ENCODE measurements around the gene UGT1A4. TPM values are rescaled to one million over a fixed set of nuclear protein-coding genes. Genes with fewer than 3 reads are reported as not detected.
A peak's percentile ranks its signal among the peaks of the same experiment; 100 is the strongest.

The UGT1A4 gene
- total and polyA plus RNA-seq, 7 donors, result 0.50 to 0.60 TPM; not detected in 5

DNA sequence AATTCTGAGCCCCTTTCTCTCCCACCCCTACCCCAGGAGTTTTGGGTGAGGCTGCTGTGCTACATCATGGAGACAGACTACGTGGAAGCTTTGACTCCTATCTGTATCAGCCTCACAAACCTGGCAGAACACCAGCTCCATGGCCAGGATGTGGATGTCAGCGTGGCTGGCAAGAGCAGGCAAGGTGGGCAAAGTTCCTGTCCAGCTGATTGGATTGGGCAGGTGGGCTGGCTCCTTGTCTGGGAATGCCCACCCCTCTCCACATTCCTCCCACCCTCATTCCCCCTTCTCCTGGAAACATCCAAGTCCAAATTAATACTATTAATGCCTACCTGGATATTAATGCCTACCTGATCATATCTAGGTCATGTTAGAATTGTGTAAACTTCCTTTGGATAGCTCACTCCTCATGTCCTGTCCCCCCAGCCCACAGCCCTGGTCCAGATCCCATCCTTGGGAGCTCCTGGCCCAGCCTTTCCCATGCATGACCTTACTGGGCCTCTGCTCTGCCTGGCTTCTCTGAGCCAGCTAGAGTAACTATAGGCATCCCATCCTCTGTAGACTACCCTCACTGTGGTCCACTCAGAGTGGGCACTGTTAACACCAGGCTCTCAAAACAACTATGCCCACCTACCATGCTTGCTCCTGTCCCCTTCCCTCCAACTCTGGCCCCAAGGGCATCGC lies 83.7 kb downstream of the UGT1A4 start:
- Histone ChIP-seq H3K27ac (no peak overlapping the region), H3K27me3 (no peaks in the 10 kb centered on the region), H3K4me1 (no peaks in the 10 kb centered on the region), H3K9me3 (no peaks in the 10 kb centered on the region), H3K4me3 (no peak overlapping the region), H3K36me3 (no peaks in the 10 kb centered on the region)
- 78 to 82% methylated on average over 3 of the region's 3 CpGs for WGBS, 2 donors
- no peak for TF ChIP-seq POLR2A (IDR thresholded peaks at IDR 0.05)
- no peak for TF ChIP-seq EP300 (IDR thresholded peaks at IDR 0.05)
- TF ChIP-seq, protein P1, sequence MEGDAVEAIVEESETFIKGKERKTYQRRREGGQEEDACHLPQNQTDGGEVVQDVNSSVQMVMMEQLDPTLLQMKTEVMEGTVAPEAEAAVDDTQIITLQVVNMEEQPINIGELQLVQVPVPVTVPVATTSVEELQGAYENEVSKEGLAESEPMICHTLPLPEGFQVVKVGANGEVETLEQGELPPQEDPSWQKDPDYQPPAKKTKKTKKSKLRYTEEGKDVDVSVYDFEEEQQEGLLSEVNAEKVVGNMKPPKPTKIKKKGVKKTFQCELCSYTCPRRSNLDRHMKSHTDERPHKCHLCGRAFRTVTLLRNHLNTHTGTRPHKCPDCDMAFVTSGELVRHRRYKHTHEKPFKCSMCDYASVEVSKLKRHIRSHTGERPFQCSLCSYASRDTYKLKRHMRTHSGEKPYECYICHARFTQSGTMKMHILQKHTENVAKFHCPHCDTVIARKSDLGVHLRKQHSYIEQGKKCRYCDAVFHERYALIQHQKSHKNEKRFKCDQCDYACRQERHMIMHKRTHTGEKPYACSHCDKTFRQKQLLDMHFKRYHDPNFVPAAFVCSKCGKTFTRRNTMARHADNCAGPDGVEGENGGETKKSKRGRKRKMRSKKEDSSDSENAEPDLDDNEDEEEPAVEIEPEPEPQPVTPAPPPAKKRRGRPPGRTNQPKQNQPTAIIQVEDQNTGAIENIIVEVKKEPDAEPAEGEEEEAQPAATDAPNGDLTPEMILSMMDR (IDR thresholded peaks at IDR 0.05), result no peak
- no peak for TF ChIP-seq POLR2AphosphoS5 (IDR thresholded peaks at IDR 0.05)
- no peak for DNase-seq
- intact Hi-C loops (cut with DNase I), result no loop called here

DNA sequence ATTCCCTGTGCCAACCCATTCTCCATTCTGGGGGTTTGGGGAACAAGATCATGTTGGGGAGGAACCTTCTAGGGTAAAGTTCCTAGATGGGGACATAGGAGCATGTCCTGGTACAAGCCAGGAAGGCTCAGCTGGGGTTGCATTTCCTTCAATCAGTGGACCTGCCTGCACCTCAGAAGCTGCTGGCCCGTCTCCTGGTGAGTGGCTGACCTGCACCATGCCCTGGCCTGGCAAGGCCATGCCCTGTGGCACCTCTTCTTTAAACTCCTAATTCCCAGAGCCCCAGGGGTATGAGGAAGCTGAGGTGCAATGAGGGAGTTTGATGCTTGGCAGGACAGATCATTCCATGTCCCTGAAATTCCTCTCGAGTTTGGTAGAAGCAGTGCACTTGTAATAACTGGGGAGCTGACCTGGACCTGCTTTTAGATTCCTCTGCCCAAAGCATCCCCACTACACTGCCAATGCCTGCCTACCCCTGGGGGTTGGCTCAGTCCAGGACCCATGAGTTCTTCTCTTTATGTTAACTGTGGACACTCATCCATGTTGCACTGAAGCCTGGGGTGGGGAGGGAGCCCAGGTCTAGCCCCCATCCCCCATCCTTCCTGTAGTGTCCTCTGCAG lies 84.9 kb downstream of the UGT1A4 start:
- Histone ChIP-seq H3K4me3 (no peak overlapping the region), H3K27me3 (no peaks in the 10 kb centered on the region), H3K36me3 (no peaks in the 10 kb centered on the region), H3K4me1 (no peaks in the 10 kb centered on the region), H3K27ac (no peak overlapping the region), H3K9me3 (no peaks in the 10 kb centered on the region)
- intact Hi-C loops (cut with DNase I), result no loop called here
- no peak for DNase-seq
- WGBS, 2 donors, result 71 to 76% methylated on average over 2 of the region's 2 CpGs
- TF ChIP-seq, protein P1 (IDR thresholded peaks at IDR 0.05), result no peak
- TF ChIP-seq POLR2A (IDR thresholded peaks at IDR 0.05), result no peak
- TF ChIP-seq POLR2AphosphoS5 (IDR thresholded peaks at IDR 0.05), result no peak
- TF ChIP-seq EP300 (IDR thresholded peaks at IDR 0.05), result no peak

GRCh38 chr2:233803994-233804393 lies 85.5 kb downstream of the UGT1A4 start:
- Histone ChIP-seq H3K36me3 (no peaks in the 10 kb centered on the region), H3K27ac (no peak overlapping the region), H3K4me1 (no peaks in the 10 kb centered on the region), H3K4me3 (no peak overlapping the region), H3K27me3 (peaks cover 0 to 5% (median 0%) of the 10 kb centered on the region in 3 donors), H3K9me3 (no peaks in the 10 kb centered on the region)
- peak; percentile 43 for DNase-seq
- WGBS, 2 donors, result 66 to 75% methylated on average over 8 of the region's 8 CpGs
- intact Hi-C loops (cut with DNase I), result no loop called here
- no peak for TF ChIP-seq POLR2A (IDR thresholded peaks at IDR 0.05)
- TF ChIP-seq POLR2AphosphoS5 (IDR thresholded peaks at IDR 0.05), result no peak
- TF ChIP-seq EP300 (IDR thresholded peaks at IDR 0.05), result no peak
- TF ChIP-seq, protein P1 (IDR thresholded peaks at IDR 0.05), result no peak

- H3K27ac ChIP-seq, result no peak overlapping the region
- intact Hi-C loops (cut with DNase I), result no loop called here
- no peaks in the 10 kb centered on the region for H3K4me1 ChIP-seq
- peak; percentile 46 for DNase-seq
- no peaks in the 10 kb centered on the region for H3K9me3 ChIP-seq
- H3K36me3 ChIP-seq, result no peaks in the 10 kb centered on the region
- 74 to 80% methylated on average over 12 of the region's 12 CpGs for WGBS, 2 donors
- no peak overlapping the region for H3K4me3 ChIP-seq
- TF ChIP-seq EP300 (IDR thresholded peaks at IDR 0.05) (no peak), POLR2A (IDR thresholded peaks at IDR 0.05) (no peak), POLR2AphosphoS5 (IDR thresholded peaks at IDR 0.05) (no peak)
- TF ChIP-seq, protein P1 (IDR thresholded peaks at IDR 0.05), result no peak
- H3K27me3 ChIP-seq, result peaks cover 0 to 5% (median 0%) of the 10 kb centered on the region in 3 donors
These were observed 88.8 kb downstream of the UGT1A4 start for GRCh38 chr2:233807215-233807865.
